Stimulated activated CD4-positive, alpha-beta T cell treated with anti-CD3 and anti-CD28 coated beads, Interleukin-12 subunit alpha, Interleukin-12 subunit beta, amount 100 ng/mL, for 24 hours (primary cell): ENCODE measurements around the gene RIOK3.
"Not testable (repeated sequence)": the region's sequence is repeated elsewhere in the genome, so short reads cannot be mapped to it uniquely, and the experiment has no call there.

Experiments
- DNase-seq, 2 experiments: peaks; one replicate each; pipeline ENCODE4 v3.0.0-alpha.2; 2020; ENCODE audit warnings: low read depth in 2 of 2

Gene RIOK3

GRCh38 chr18:23452728-23453679, at the start of gene RIOK3:
TSS of gene RIOK3 (plus strand) at chr18:23453287. CDS start at chr18:23453440, 153 bp downstream.
- peak; percentile 77 to 93 for DNase-seq

GRCh38 chr18:23403310-23403709, 49.8 kb upstream of the RIOK3 start:
- DNase-seq: no peak

- no peak for DNase-seq
Measured at GRCh38 chr18:23405636-23406035, 47.5 kb upstream of the RIOK3 start.

- DNase-seq: no peak
Measured at GRCh38 chr18:23406271-23406787, 46.8 kb upstream of the RIOK3 start.

- no peak for DNase-seq
Measured at GRCh38 chr18:23412351-23412964, 40.6 kb upstream of the RIOK3 start.

- no peak for DNase-seq
Measured at GRCh38 chr18:23415515-23415914, 37.6 kb upstream of the RIOK3 start.

- DNase-seq: no peak
Measured at GRCh38 chr18:23416298-23416697, 36.8 kb upstream of the RIOK3 start.

GRCh38 chr18:23421277-23421676, 31.8 kb upstream of the RIOK3 start:
- no peak for DNase-seq

GRCh38 chr18:23422751-23423418, 30.2 kb upstream of the RIOK3 start:
- no peak for DNase-seq

- DNase-seq: no peak
Measured at GRCh38 chr18:23424616-23425015, 28.5 kb upstream of the RIOK3 start.

- no peak for DNase-seq
Measured at GRCh38 chr18:23428821-23429220, 24.3 kb upstream of the RIOK3 start.

GRCh38 chr18:23429538-23429937, 23.5 kb upstream of the RIOK3 start:
- not testable (repeated sequence) for DNase-seq

GRCh38 chr18:23433360-23433759, 19.7 kb upstream of the RIOK3 start:
- no peak for DNase-seq

- peak; percentile 47 to 80 for DNase-seq
Measured at GRCh38 chr18:23437357-23438045, 15.6 kb upstream of the RIOK3 start.

GRCh38 chr18:23438046-23438377, 15.1 kb upstream of the RIOK3 start:
- DNase-seq: no peak

GRCh38 chr18:23438608-23439366, 14.3 kb upstream of the RIOK3 start:
- no peak for DNase-seq

- no peak for DNase-seq
Measured at GRCh38 chr18:23440131-23440530, 13.0 kb upstream of the RIOK3 start.

GRCh38 chr18:23442958-23443357, 10.1 kb upstream of the RIOK3 start:
- no peak for DNase-seq

- no peak for DNase-seq
Measured at GRCh38 chr18:23448291-23448690, 4.8 kb upstream of the RIOK3 start.

GRCh38 chr18:23450022-23450421, 3.1 kb upstream of the RIOK3 start:
- DNase-seq: no peak

GRCh38 chr18:23451011-23451410, 2.1 kb upstream of the RIOK3 start:
- no peak for DNase-seq
